Erythroblast (primary cell): ENCODE results near the gene ADAMTS13.

ENCODE experiments used
- GATA1 ChIP-seq: IDR thresholded peaks from 2 replicates; pipeline ENCODE4 v1.6.1; 2011; ENCODE audit warnings: low read depth, mild to moderate bottlenecking, control low read depth, low read length, moderate library complexity
- POLR2A ChIP-seq: IDR thresholded peaks from 2 replicates; pipeline ENCODE4 v1.6.1; 2011; ENCODE audit warnings: mild to moderate bottlenecking, low read length

DNA sequence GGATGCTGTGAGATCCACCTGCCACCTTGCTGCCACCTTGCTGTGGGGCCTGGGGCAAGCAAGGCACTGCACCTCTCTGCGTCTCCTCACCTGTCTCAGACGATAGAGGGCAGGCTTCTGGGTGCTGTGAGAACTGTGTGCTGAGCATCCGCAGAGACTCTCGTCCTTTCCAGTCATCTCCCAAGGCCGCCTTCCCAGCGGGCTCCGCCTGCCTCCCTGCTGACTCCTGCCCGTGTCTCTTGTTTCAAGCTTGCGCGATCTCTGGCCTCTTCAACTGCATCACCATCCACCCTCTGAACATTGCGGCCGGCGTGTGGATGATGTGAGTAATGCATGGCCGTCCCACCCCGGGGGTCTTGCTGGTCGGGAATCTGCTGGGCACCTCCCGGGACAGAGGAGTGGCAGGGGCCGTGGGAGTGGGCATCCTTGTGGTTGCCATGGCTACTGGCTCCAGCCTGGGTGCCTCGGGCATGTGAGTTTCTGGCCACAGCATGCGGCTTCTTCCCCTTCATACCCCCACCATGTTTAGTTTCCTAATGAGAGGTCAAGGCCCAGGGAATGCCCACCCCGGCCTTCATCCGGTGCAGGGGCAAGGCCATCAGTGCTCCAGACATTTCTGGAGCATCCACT lies 41.2 kb downstream of the ADAMTS13 start:
- TF ChIP-seq POLR2A = no peak
- TF ChIP-seq GATA1 = no peak
